Stimulated activated CD4-positive, alpha-beta T cell treated with anti-CD3 and anti-CD28 coated beads, Interleukin-1b, Interleukin-23, amount 100 ng/mL, for 4 hours (primary cell): ENCODE data around the gene KPNA4.
"Not testable (repeated sequence)": the region's sequence is repeated elsewhere in the genome, so short reads cannot be mapped to it uniquely, and the experiment has no call there.

Experiments used
- DNase-seq, 2 donors: peaks; one replicate each; pipeline ENCODE4 v3.0.0-alpha.2; 2020; ENCODE audit warnings: low read depth in 2 of 2

KPNA4 gene

GRCh38 chr3:160569894-160570652 lies 4.7 kb upstream of the KPNA4 start:
- no peak for DNase-seq

GRCh38 chr3:160568989-160569388 lies 3.6 kb upstream of the KPNA4 start:
- no peak for DNase-seq

DNA sequence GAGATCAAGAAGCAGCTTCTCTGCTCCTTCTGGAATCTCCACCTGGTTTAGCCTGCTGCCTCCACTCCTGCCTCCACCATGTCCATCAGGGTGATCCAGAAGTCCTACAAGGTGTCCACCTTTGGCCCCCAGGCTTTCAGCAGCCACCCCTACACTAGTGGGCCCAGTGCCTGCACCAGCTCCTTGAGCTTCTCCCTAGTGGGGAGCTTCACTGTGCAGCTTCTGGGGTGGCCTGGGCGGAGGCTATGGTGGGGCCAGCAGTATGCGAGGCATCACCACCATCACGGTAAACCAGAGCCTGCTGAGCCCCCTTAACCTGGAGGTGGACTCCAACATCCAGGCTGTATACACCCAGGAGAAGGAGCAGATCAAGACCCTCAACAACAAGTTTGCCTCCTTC lies 2.4 kb upstream of the KPNA4 start:
- DNase-seq: no peak

- no peak for DNase-seq
Observed at GRCh38 chr3:160566499-160566898, 1.1 kb upstream of the KPNA4 start.

DNA sequence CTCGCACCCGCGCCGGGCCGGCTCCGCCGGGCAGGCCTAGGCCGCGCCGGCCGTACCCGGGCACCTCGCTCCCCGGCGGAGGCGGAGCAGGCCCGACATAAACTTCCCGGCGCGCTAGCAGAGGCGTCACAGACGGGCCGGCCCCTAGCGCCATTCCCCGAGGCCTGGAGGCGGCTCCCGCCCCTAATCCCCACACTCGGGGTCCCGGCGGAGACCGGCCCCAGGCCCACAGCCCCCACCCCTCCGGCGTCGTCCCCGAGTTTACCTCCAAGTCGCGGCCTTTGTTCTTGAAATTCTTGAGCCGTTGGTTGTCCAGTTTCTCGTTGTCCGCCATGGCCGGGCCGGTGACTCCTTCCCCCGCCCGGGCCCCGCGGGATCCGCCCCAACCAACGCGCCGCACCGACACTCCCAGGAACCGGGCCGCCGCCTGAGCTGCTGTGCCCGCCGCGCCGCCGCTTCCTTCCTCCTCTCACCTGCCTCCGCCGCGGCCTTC lies 376 bp downstream of the KPNA4 start:
- peak in 1 of 2 donors; percentile 51 for DNase-seq

- no peak for DNase-seq
Observed at GRCh38 chr3:160564258-160564911, 986 bp downstream of the KPNA4 start.

- no peak for DNase-seq
Observed at GRCh38 chr3:160562952-160563351, 2.4 kb downstream of the KPNA4 start.

DNA sequence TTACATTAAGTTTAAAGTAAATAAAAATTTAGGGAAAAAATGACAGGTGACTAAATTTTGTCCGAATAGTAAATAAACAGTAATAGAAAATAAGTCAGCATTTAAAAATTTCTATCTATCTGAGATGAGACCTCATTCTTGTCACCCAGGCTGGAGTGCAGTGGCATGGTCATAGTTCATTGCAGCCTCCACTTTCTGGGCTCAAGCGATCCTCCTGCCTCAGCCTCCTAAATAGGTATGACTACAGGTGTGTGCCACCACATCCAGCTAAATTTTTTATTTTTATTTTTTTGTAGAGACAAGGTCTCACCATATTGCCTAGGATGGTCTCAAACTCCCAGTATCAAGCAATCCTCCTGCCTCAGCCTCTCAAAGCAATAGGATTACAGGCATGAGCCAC lies 7.8 kb downstream of the KPNA4 start:
- no peak for DNase-seq

DNA sequence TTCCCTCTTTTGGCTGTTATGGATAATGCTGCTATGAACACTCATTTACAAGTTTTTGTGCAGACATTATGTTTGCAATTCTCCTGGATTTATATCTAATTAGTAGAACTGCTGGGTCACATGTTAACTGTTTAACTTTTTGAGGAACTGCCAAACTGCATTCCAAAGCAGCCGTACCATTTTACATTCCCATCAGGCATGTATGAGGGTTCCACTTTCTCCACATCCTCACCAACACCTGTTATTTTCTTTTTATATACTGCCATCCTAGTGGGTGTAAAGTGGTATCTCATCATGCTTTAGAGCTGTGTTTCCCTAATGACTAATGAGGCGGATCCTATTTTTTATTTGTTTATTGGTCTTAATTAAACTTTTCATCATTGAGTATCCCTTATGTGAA lies 9.2 kb downstream of the KPNA4 start:
- DNase-seq: no peak

GRCh38 chr3:160554980-160555379 lies 10.4 kb downstream of the KPNA4 start:
- no peak for DNase-seq

DNA sequence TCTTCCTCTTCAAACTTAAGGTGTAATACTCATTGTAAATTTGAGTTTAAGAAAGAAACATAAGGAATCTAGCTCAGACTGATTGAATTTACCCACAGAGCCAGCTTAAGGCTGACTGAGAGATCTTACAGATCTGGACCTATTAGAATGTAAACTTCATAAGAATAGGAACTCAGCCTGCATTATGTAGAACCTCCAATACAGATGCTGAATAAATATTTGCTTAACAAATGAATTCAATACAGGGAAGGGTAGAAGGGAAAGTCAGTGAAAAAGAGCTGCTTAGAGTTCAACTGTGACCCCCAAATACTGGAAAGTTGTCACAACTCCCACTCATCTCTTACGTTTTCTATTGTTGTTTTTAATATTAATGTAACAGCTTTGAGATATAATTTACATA lies 11.5 kb downstream of the KPNA4 start:
- DNase-seq: no peak

DNA sequence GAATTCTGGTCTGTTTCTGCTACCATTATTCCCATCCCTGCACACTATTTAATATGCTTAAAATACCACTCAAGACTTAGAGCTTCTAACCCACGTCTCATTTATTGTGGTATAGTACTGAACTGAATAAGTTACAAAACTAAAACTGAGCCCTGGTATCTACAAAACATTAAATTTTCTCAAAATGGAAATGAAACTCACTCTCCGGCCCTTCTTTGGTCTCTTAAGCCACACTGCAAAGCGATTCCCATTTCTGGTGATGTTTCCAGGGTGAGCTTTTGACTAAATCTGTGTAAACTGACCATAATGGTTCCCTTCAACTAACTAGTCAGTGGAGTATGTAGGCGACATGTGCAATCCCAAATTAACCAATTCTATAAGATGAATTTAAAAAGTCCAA lies 18.6 kb downstream of the KPNA4 start:
- DNase-seq: no peak

- DNase-seq: no peak
Observed at GRCh38 chr3:160545504-160545871, 19.9 kb downstream of the KPNA4 start.

DNA sequence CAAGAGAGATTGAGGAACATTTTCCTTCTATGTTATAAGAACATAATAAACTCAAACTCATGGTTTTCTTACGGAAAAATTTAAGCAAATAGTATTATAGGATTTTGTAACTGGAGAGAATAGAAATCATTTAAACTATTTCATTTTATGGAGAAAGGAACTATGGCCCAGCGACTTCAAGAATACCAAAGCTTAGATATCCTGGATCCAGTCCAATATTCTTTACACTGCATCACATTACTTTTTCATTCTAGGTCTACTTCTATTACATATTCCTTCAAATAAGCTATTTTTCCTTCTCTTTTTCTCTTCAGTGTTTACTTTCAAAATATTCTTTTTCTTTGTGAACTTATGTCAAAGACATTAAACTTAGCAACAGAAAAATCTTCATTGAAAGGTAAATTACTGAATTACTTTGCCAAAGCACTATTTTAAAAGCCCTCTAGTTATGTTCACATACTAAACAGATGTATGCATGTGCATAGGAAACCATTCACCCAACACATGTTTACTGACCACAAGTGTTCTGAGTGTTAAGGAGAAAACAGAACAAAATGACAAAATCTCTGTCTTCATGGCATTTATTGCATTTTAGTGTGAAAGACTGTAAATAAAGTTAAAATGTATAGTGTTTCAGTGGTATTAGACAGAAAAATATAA lies 20.4 kb downstream of the KPNA4 start:
- DNase-seq: no peak

GRCh38 chr3:160540551-160540950 lies 24.8 kb downstream of the KPNA4 start:
- no peak for DNase-seq

DNA sequence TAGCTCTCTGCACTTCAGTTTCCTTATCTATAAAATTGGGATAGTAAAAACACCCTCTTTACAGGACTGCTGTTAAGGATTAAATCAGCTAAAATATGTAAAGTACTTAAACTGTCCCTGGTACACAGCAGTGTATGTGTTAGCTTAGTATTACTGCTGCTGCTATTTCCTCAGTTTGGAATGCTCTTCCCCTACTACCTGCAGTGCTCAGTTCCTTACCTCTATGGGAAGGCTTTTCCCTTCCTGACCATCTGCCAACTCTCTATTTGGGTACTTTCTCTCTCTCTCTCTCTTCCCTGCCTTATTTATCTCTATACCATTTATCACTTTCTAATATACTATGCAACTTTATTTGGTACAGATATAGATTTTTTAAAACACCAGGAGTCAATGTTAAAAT lies 26.5 kb downstream of the KPNA4 start:
- DNase-seq: no peak

GRCh38 chr3:160537729-160538128 lies 27.6 kb downstream of the KPNA4 start:
- DNase-seq: no peak

DNA sequence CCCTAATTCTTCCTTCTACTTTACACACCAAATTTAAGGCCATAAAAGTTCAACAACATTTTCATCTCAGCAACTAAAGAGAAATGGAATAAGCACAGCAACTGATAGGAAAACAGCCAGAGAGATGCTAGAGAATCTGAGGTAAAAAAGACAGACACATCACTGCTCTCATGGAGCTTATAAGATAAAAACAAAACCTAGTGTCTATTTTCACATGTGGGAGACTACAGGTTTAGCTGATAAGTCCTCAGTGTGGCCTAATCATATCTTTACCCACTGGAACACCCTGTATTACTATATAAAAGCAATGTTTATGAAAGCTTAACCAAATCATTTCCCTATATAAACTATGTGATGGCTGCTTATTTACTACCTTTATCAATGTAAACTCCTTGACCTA lies 33.0 kb downstream of the KPNA4 start:
- DNase-seq: no peak

GRCh38 chr3:160531311-160531710 lies 34.1 kb downstream of the KPNA4 start:
- DNase-seq: no peak

GRCh38 chr3:160516391-160516790 lies 49.0 kb downstream of the KPNA4 start:
- DNase-seq: not testable (repeated sequence)

GRCh38 chr3:160501325-160501724 lies 64.0 kb downstream of the KPNA4 start:
- DNase-seq: no peak

DNA sequence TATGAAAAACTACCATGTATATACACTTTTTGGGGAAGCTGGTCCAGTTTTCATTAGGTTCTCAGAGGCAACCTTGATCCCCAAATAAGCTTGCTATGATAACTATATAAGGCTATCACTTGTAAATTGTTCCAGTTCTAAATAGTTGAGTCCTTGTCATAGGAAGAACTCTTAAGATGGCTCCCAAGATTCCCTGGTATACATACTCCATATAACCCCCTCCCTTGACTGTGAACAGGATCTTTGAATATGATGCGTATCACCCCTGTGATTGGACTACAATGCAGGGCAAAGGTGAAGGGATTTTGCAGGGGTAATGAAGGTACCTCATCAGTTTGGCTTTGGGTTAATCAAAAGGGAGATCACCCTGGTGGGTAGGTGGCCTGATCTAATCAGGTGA lies 67.2 kb downstream of the KPNA4 start:
- no peak for DNase-seq

GRCh38 chr3:160490166-160490565 lies 75.2 kb downstream of the KPNA4 start:
- DNase-seq: no peak
